Mesendoderm (in vitro differentiated cells): ENCODE measurements around the gene PRR5L.

ENCODE experiments used
- DNase-seq: peaks from one replicate; pipeline ENCODE4 v3.0.0; 2013
- H2AK5ac ChIP-seq: 2 replicates; pipeline ENCODE4 v1.6.1; 2013; ENCODE audit warnings: low read length, inconsistent platforms
- H2BK120ac ChIP-seq: 2 replicates; pipeline ENCODE4 v1.6.1; 2013; ENCODE audit warnings: low read depth, mild to moderate bottlenecking, low read length, moderate library complexity, mixed read lengths
- H2BK15ac ChIP-seq: replicated peaks from 2 replicates; pipeline ENCODE4 v1.6.1; 2013; ENCODE audit warnings: low read depth, mild to moderate bottlenecking, moderate library complexity
- H2BK5ac ChIP-seq: 2 replicates; pipeline ENCODE4 v1.6.1; 2013; ENCODE audit warnings: low read length, inconsistent platforms
- H3K18ac ChIP-seq: 2 replicates; pipeline ENCODE4 v1.6.1; 2013; ENCODE audit warnings: mild to moderate bottlenecking, low read length, mixed read lengths
- H3K23ac ChIP-seq: one replicate; pipeline ENCODE4 v1.6.1; 2013; ENCODE audit warnings: low read length
- H3K27ac ChIP-seq: 2 replicates; pipeline ENCODE4 v1.5.1; 2013; ENCODE audit warnings: low read depth, mild to moderate bottlenecking, inconsistent platforms, low read length, moderate library complexity
- H3K27me3 ChIP-seq: 2 replicates; pipeline ENCODE4 v1.6.1; 2013; ENCODE audit warnings: low read length, control low read depth, mild to moderate bottlenecking, inconsistent platforms; ENCODE audit not compliant: insufficient read depth, poor library complexity
- H3K36me3 ChIP-seq: 2 replicates; pipeline ENCODE4 v1.6.1; 2013; ENCODE audit warnings: low read length, inconsistent platforms; ENCODE audit not compliant: control insufficient read depth, insufficient read depth
- H3K4ac ChIP-seq: one replicate; pipeline ENCODE4 v1.6.1; 2013; ENCODE audit warnings: low read depth, mild to moderate bottlenecking, low read length, moderate library complexity
- H3K4me1 ChIP-seq: 2 replicates; pipeline ENCODE4 v1.6.1; 2013; ENCODE audit warnings: low read depth, low read length, inconsistent platforms; ENCODE audit not compliant: control insufficient read depth
- H3K4me2 ChIP-seq: 2 replicates; pipeline ENCODE4 v1.6.1; 2013; ENCODE audit warnings: low read length
- H3K4me3 ChIP-seq: 2 replicates; pipeline ENCODE4 v1.5.1; 2013; ENCODE audit warnings: mild to moderate bottlenecking, low read length
- H3K56ac ChIP-seq: one replicate; pipeline ENCODE4 v1.6.1; 2013; ENCODE audit warnings: low read length
- H3K79me1 ChIP-seq: 2 replicates; pipeline ENCODE4 v1.6.1; 2013; ENCODE audit warnings: low read length, inconsistent platforms
- H3K79me2 ChIP-seq: 2 replicates; pipeline ENCODE4 v1.6.1; 2013; ENCODE audit warnings: mild to moderate bottlenecking, low read length; ENCODE audit not compliant: control insufficient read depth, insufficient read depth
- H3K9ac ChIP-seq: 2 replicates; pipeline ENCODE4 v1.6.1; 2013; ENCODE audit warnings: low read length, inconsistent platforms
- H4K5ac ChIP-seq: one replicate; pipeline ENCODE4 v1.6.1; 2013; ENCODE audit warnings: low read length
- H4K8ac ChIP-seq: one replicate; pipeline ENCODE4 v1.6.1; 2013; ENCODE audit warnings: low read depth, mild to moderate bottlenecking, control low read depth, low read length, moderate library complexity
- WGBS: extraction: QIAGEN DNeasy Blood & Tissue Kit; methylation state at CpG from one replicate; pipeline ENCODE4 v1.1.7; 2013; ENCODE audit warnings: low lambda C conversion rate, missing lambda C conversion rate; ENCODE audit not compliant: insufficient coverage; ENCODE audit errors: extremely low coverage; 5-methylcytosine and 5-hydroxymethylcytosine counted together

The PRR5L gene

DNA sequence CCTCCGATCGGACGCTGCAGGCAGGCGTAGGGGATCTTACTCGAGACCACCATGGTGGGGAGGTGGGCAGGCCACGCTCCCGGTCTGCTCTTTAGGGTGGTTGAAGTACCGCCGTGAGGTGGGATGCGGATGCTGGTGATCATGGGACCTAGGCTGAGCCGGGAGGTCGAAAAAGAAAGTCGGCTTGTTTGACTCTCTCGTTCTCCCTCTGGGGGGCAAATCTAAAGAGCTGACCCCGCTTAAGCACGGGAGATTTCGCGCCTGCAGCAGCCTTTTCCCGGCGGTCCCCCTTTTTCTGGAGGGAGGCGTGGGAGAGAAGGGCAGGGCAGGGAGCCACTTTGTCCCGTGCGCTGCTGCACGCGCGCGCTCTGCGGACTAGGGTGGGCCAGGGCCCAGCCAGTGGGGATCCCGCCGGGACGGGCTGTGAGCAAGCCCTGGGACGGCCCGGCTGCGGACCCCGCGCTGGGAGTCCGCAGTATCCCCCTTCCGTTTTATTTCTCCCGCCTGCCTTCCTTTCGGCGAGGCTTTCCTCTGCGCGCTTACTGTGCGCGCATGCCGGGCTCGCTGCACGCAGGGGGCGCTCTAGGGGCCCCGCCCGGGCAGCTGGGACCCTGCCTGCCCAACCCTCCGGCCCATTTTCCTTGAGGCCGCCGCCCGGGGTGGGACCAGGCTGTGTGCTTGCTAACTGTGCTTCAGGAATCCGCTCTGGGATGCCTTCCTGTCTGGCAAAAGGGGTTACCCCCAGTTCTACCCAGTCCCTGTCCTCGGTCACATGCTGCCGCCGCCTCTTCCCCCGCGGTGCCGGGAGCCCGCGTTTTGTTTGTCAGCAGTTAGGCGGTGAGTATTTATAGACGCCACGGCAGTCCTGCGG, 81.0 kb downstream of the PRR5L start:
- Histone ChIP-seq H3K36me3 (no peaks in the 10 kb centered on the region), H2BK120ac (no peak overlapping the region), H3K79me2 (no peaks in the 10 kb centered on the region), H2BK5ac (no peak overlapping the region), H3K23ac (no peak overlapping the region), H3K4me2 (peak overlapping the region; percentile 47), H3K9ac (peak overlapping the region; percentile 65), H3K27me3 (peaks cover 2% of the 10 kb centered on the region), H4K5ac (no peak overlapping the region), H2BK15ac (no peak overlapping the region), H3K18ac (no peak overlapping the region), H3K79me1 (no peaks in the 10 kb centered on the region), H3K4me3 (peak overlapping the region; percentile 44), H4K8ac (no peak overlapping the region), H3K4ac (no peak overlapping the region), H2AK5ac (no peak overlapping the region), H3K27ac (no peak overlapping the region), H3K56ac (peak overlapping the region; percentile 82), H3K4me1 (peaks cover under 1% of the 10 kb centered on the region)
- no CpG with 5 or more reads among the region's 68 CpGs for WGBS
- peak; percentile 78 for DNase-seq

GRCh38 chr11:36377759-36378564, 81.9 kb downstream of the PRR5L start:
- H3K56ac ChIP-seq, result peak overlapping the region; percentile 75
- peak overlapping the region; percentile 44 for H3K4me2 ChIP-seq
- H4K5ac ChIP-seq, result no peak overlapping the region
- no peak overlapping the region for H2BK5ac ChIP-seq
- no peak overlapping the region for H3K18ac ChIP-seq
- no peak overlapping the region for H3K23ac ChIP-seq
- no peaks in the 10 kb centered on the region for H3K79me2 ChIP-seq
- no peak overlapping the region for H2BK120ac ChIP-seq
- H3K4me3 ChIP-seq, result no peak overlapping the region
- H3K4me1 ChIP-seq, result no peaks in the 10 kb centered on the region
- no peaks in the 10 kb centered on the region for H3K36me3 ChIP-seq
- peak overlapping the region; percentile 50 for H3K9ac ChIP-seq
- H3K79me1 ChIP-seq, result no peaks in the 10 kb centered on the region
- DNase-seq, result peak; percentile 13
- H2AK5ac ChIP-seq, result no peak overlapping the region
- no peak overlapping the region for H3K4ac ChIP-seq
- H4K8ac ChIP-seq, result no peak overlapping the region
- no peak overlapping the region for H3K27ac ChIP-seq
- no CpG with 5 or more reads among the region's 22 CpGs for WGBS
- peaks cover 2% of the 10 kb centered on the region for H3K27me3 ChIP-seq
- no peak overlapping the region for H2BK15ac ChIP-seq

DNA sequence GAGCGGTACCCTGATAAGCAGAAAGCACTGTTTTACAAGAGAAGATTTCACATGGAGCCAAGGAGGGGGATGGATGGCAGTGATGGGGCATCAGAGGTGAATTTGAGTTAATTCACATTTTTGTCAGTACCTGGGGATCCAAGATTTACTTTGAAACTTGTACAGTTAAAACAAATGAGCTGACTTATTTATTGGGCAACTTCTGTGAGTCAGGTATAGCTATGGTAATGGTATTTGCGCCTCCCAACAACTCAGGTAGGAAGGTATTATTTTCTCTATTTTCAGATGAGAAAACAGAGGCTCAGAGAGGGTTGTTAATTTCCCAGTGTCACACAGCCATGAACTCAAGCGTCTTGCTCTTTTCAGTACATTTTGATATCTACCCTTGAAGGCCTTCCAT, 83.6 kb downstream of the PRR5L start:
- Histone ChIP-seq H4K8ac (no peak overlapping the region), H2BK15ac (no peak overlapping the region)
- 100% methylated on average over 1 of the region's 3 CpGs for WGBS

GRCh38 chr11:36380296-36381014, 84.4 kb downstream of the PRR5L start:
- Histone ChIP-seq H2AK5ac (no peak overlapping the region), H4K5ac (no peak overlapping the region), H3K36me3 (no peaks in the 10 kb centered on the region), H3K4me2 (no peak overlapping the region), H3K23ac (no peak overlapping the region), H2BK5ac (no peak overlapping the region), H3K4me1 (no peaks in the 10 kb centered on the region), H3K27ac (no peak overlapping the region), H3K79me2 (no peaks in the 10 kb centered on the region), H2BK15ac (no peak overlapping the region), H3K4ac (no peak overlapping the region), H3K9ac (no peak overlapping the region), H3K56ac (no peak overlapping the region), H3K27me3 (peaks cover 2% of the 10 kb centered on the region), H3K4me3 (no peak overlapping the region), H3K79me1 (no peaks in the 10 kb centered on the region), H3K18ac (no peak overlapping the region), H2BK120ac (no peak overlapping the region), H4K8ac (no peak overlapping the region)
- WGBS, result no CpG with 5 or more reads among the region's 9 CpGs
- DNase-seq, result no peak

More for the DNA sequence above, 83.6 kb downstream of the PRR5L start:
- no peak overlapping the region for H2BK5ac ChIP-seq
- no peaks in the 10 kb centered on the region for H3K4me1 ChIP-seq
- H3K23ac ChIP-seq, result no peak overlapping the region
- peaks cover 2% of the 10 kb centered on the region for H3K27me3 ChIP-seq
- no peak overlapping the region for H2BK120ac ChIP-seq
- no peaks in the 10 kb centered on the region for H3K79me2 ChIP-seq
- H2AK5ac ChIP-seq, result no peak overlapping the region
- H3K4ac ChIP-seq, result no peak overlapping the region
- no peak overlapping the region for H3K56ac ChIP-seq
- H3K27ac ChIP-seq, result no peak overlapping the region
- DNase-seq, result no peak
- no peak overlapping the region for H3K18ac ChIP-seq
- H4K5ac ChIP-seq, result no peak overlapping the region
- no peak overlapping the region for H3K4me3 ChIP-seq
- H3K9ac ChIP-seq, result no peak overlapping the region
- no peak overlapping the region for H3K4me2 ChIP-seq
- no peaks in the 10 kb centered on the region for H3K79me1 ChIP-seq
- H3K36me3 ChIP-seq, result no peaks in the 10 kb centered on the region

DNA sequence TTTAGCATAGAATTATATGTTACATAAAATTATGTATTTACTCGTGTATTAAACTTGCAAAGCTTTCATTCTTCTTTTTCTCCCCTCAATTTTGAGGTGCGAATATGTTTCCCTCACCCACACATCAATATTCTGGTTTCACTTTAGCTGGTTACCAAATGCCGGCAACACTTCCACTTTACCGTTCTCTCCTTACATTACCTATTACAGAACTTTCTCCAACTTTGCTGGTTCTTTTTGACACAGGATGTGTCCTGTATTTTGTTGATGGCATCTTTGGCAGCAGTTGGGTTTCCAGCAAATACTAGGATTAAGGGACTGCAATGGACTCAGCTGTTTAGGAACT, 84.9 kb downstream of the PRR5L start:
- Histone ChIP-seq H3K4me3 (no peak overlapping the region), H3K79me1 (no peaks in the 10 kb centered on the region), H3K79me2 (no peaks in the 10 kb centered on the region), H2AK5ac (no peak overlapping the region), H3K56ac (no peak overlapping the region), H3K36me3 (no peaks in the 10 kb centered on the region), H3K4ac (no peak overlapping the region), H3K23ac (no peak overlapping the region), H3K18ac (no peak overlapping the region), H4K8ac (no peak overlapping the region), H3K27ac (no peak overlapping the region), H3K9ac (no peak overlapping the region), H3K4me2 (no peak overlapping the region), H2BK5ac (no peak overlapping the region), H2BK120ac (no peak overlapping the region), H3K27me3 (peaks cover under 1% of the 10 kb centered on the region), H3K4me1 (no peaks in the 10 kb centered on the region), H4K5ac (no peak overlapping the region), H2BK15ac (no peak overlapping the region)
- no peak for DNase-seq
- WGBS, result no CpG with 5 or more reads among the region's 4 CpGs
